Stimulated activated CD4-positive, alpha-beta T cell treated with anti-CD3 and anti-CD28 coated beads, Interleukin-15, amount 100 ng/mL, for 48 hours (primary cell): ENCODE results near the gene RMRP.
"Not testable (repeated sequence)": the region's sequence is repeated elsewhere in the genome, so short reads cannot be mapped to it uniquely, and the experiment has no call there.

Experiments used
- DNase-seq, 2 donors: peaks; one replicate each; pipeline ENCODE4 v3.0.0-alpha.2; 2020; ENCODE audit warnings: low read depth in 2 of 2

The RMRP gene

GRCh38 chr9:35665471-35665818 lies 7.6 kb upstream of the RMRP start:
- no peak for DNase-seq

- peak; percentile 60 to 66 for DNase-seq
These were observed 7.0 kb upstream of the RMRP start, which contains the start of gene ARHGEF39 for GRCh38 chr9:35664531-35665470. ARHGEF39 (minus strand) TSS chr9:35665195; CDS start chr9:35665169, 26 bp downstream.

- DNase-seq, result no peak
These were observed 4.6 kb upstream of the RMRP start for GRCh38 chr9:35662437-35662836.

GRCh38 chr9:35661756-35662350 lies 4.0 kb upstream of the RMRP start:
- DNase-seq, result no peak

- DNase-seq, result no peak
These were observed 3.2 kb upstream of the RMRP start for GRCh38 chr9:35660966-35661415.

- DNase-seq, result no peak
These were observed 1.5 kb upstream of the RMRP start for GRCh38 chr9:35659340-35659739.

- DNase-seq, result no peak
These were observed 1.1 kb upstream of the RMRP start for GRCh38 chr9:35658968-35659220.

GRCh38 chr9:35658137-35658967 lies 533 bp upstream of the RMRP start, which contains the start of gene CCDC107:
CCDC107 (plus strand) TSS chr9:35658292; CDS start chr9:35658380, 88 bp downstream.
- peak; percentile 65 for DNase-seq

- DNase-seq, result no peak
These were observed 831 bp downstream of the RMRP start for GRCh38 chr9:35656831-35657545.

- DNase-seq, result no peak
These were observed 1.5 kb downstream of the RMRP start for GRCh38 chr9:35656348-35656747.

GRCh38 chr9:35653611-35654010 lies 4.2 kb downstream of the RMRP start:
- no peak for DNase-seq

GRCh38 chr9:35652829-35653209 lies 5.0 kb downstream of the RMRP start:
- no peak for DNase-seq

- no peak for DNase-seq
These were observed 5.6 kb downstream of the RMRP start for GRCh38 chr9:35651956-35652828.

GRCh38 chr9:35650341-35651158 lies 7.3 kb downstream of the RMRP start, which contains the start of gene SIT1:
SIT1 (minus strand) TSS chr9:35650931; CDS start chr9:35650853, 78 bp downstream.
- peak in 1 of 2 donors; percentile 35 for DNase-seq

GRCh38 chr9:35649431-35650340 lies 8.1 kb downstream of the RMRP start:
- DNase-seq, result peak in 1 of 2 donors; percentile 41

- peak; percentile 80 to 89 for DNase-seq
These were observed 11.1 kb downstream of the RMRP start for GRCh38 chr9:35646533-35647265.

- no peak for DNase-seq
These were observed 11.7 kb downstream of the RMRP start for GRCh38 chr9:35646153-35646532.

GRCh38 chr9:35645736-35646135 lies 12.1 kb downstream of the RMRP start:
- not testable (repeated sequence) for DNase-seq
